CD4-positive, alpha-beta T cell treated with Interleukin-4 for 1 hour (primary cell): ENCODE measurements around the gene FAM107A.

Experiments
- DNase-seq, 2 donors: peaks; one replicate each; pipeline ENCODE4 v3.0.0-alpha.2; 2020 to 2022

The FAM107A gene

GRCh38 chr3:58577269-58577821 is at the start of gene FAM107A:
FAM107A (minus strand) TSS chr3:58577391; CDS start chr3:58569860, 7,531 bp downstream.
- no peak for DNase-seq

- no peak for DNase-seq
These were observed 48.1 kb upstream of the FAM107A start for GRCh38 chr3:58625196-58625824.

GRCh38 chr3:58624550-58624949 is 47.4 kb upstream of the FAM107A start:
- no peak for DNase-seq

GRCh38 chr3:58623961-58624360 is 46.8 kb upstream of the FAM107A start:
- no peak for DNase-seq

GRCh38 chr3:58623478-58623877 is 46.3 kb upstream of the FAM107A start:
- no peak for DNase-seq

GRCh38 chr3:58622892-58623291 is 45.7 kb upstream of the FAM107A start:
- DNase-seq: no peak

- DNase-seq: no peak
These were observed 45.2 kb upstream of the FAM107A start for GRCh38 chr3:58622436-58622835.

- no peak for DNase-seq
These were observed 44.1 kb upstream of the FAM107A start for GRCh38 chr3:58621086-58621830.

- no peak for DNase-seq
These were observed 43.2 kb upstream of the FAM107A start for GRCh38 chr3:58620421-58620820.

GRCh38 chr3:58617338-58617761 is 40.2 kb upstream of the FAM107A start:
- no peak for DNase-seq

- DNase-seq: no peak
These were observed 36.3 kb upstream of the FAM107A start for GRCh38 chr3:58613236-58614132.

- no peak for DNase-seq
These were observed 35.6 kb upstream of the FAM107A start for GRCh38 chr3:58612830-58613229.

GRCh38 chr3:58609990-58610389 is 32.8 kb upstream of the FAM107A start:
- DNase-seq: no peak

GRCh38 chr3:58608648-58609047 is 31.5 kb upstream of the FAM107A start:
- no peak for DNase-seq

- DNase-seq: no peak
These were observed 30.6 kb upstream of the FAM107A start for GRCh38 chr3:58607816-58608215.

- DNase-seq: no peak
These were observed 29.5 kb upstream of the FAM107A start for GRCh38 chr3:58606693-58607092.

- DNase-seq: no peak
These were observed 26.8 kb upstream of the FAM107A start for GRCh38 chr3:58604031-58604430.

- no peak for DNase-seq
These were observed 26.4 kb upstream of the FAM107A start for GRCh38 chr3:58603606-58604005.

GRCh38 chr3:58597770-58598310 is 20.6 kb upstream of the FAM107A start:
- DNase-seq: no peak

GRCh38 chr3:58596834-58597518 is 19.8 kb upstream of the FAM107A start:
- DNase-seq: no peak

- no peak for DNase-seq
These were observed 16.9 kb upstream of the FAM107A start for GRCh38 chr3:58594117-58594516.
